GM12891 (cell line): Measurements from ENCODE around the gene FHOD1.

Source experiments
- DNase-seq: peaks from one replicate; pipeline ENCODE4 v3.0.0; 2011; ENCODE audit warnings: low spot score; ENCODE audit not compliant: insufficient read length
- FAIRE-seq: peaks from 2 replicates; lab custom pipeline; 2011; peaks lifted over from hg19 to GRCh38; lab: Jason Lieb, UNC
- PAX5 ChIP-seq: IDR thresholded peaks from 2 replicates; pipeline ENCODE4 v1.6.1; 2011; ENCODE audit warnings: low read length, moderate library complexity, mild to moderate bottlenecking; ENCODE audit not compliant: insufficient read depth, severe bottlenecking
- POLR2A ChIP-seq: IDR thresholded peaks from 2 replicates; pipeline ENCODE4 v1.6.1; 2011; ENCODE audit warnings: low read depth, low read length, control low read depth
- POLR2AphosphoS5 ChIP-seq: IDR thresholded peaks from 2 replicates; pipeline ENCODE4 v1.6.1; 2011; ENCODE audit warnings: low read depth, low read length, control low read depth
- POU2F2 ChIP-seq: IDR thresholded peaks from 2 replicates; pipeline ENCODE4 v1.6.1; 2011; ENCODE audit warnings: low read depth, mild to moderate bottlenecking, control low read depth, low read length, moderate library complexity
- SPI1 ChIP-seq: IDR thresholded peaks from 2 replicates; pipeline ENCODE4 v1.6.1; 2011; ENCODE audit warnings: low read depth, low read length, control low read depth
- TAF1 ChIP-seq: IDR thresholded peaks from 2 replicates; pipeline ENCODE4 v1.6.1; 2011; ENCODE audit warnings: low read depth, low read length, control low read depth

Gene FHOD1

DNA sequence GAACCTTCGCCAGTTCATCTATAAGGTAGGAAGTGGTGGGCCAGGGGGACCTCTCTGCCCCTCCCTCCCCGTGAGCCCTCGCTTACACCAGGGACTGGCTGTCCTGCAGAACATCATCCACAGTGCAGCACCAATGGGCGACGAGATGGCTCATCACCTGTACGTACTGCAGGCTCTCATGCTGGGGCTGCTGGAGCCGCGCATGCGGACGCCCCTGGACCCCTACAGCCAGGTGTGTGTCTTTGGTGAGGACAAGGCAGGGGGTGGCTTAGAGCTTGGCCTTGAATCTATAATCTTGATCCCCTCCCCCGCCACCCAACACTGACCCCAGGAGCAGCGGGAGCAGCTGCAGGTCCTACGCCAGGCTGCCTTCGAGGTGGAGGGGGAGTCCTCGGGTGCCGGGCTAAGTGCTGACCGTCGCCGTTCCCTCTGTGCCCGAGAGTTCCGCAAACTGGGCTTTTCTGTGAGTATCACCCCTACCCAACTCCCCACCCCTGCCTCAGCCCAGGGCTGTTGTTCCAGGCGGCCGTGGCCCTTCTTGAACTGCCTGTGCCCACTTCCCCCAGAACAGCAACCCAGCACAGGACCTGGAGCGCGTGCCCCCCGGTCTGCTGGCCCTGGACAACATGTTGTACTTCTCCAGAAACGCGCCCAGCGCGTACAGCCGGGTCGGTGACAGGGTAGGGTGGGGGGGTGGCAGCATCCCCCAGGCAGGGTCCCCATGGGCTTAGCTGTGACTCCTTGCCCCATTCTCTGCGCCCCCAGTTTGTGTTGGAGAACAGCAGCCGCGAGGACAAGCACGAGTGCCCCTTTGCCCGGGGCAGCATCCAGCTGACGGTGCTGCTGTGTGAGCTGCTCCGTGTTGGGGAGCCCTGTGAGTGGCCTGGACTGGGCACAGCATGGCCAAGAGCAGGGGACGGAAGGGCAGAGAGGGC, 45.6 kb downstream of the FHOD1 start:
- TF ChIP-seq TAF1: no peak
- no peak for TF ChIP-seq POLR2AphosphoS5
- no peak for TF ChIP-seq PAX5
- no peak for TF ChIP-seq SPI1
- TF ChIP-seq POU2F2: no peak
- no peak for TF ChIP-seq POLR2A
- DNase-seq (no peak), FAIRE-seq (no peak)

GRCh38 chr16:67200491-67200890, 46.8 kb downstream of the FHOD1 start:
- DNase-seq (no peak), FAIRE-seq (no peak)
- TF ChIP-seq TAF1: no peak
- no peak for TF ChIP-seq PAX5

DNA sequence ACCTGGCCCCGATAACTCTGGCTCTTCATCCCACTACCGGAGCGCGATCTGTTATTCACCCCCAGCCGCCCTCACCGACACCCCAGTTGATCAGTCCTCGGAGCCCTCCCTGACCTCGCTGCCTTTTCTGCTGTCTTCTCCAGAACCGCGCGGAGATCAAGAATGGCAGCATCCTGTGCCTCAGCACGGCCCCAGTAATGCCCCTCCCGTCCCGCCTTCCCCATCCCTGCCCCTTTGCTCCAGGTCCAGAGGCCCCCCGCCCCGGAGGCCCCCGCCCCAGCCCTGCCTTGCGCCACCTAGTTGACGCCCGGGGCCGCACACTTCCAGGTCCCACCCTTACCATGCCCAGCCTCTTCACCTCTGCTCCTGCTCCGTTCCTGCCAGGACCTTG, 47.5 kb downstream of the FHOD1 start:
- DNase-seq (no peak), FAIRE-seq (no peak)
- TF ChIP-seq POLR2AphosphoS5 (no peak), POLR2A (no peak), SPI1 (no peak), TAF1 (no peak), POU2F2 (no peak), PAX5 (no peak)

GRCh38 chr16:67199011-67199807, 48.1 kb downstream of the FHOD1 start, which contains the start of gene ELMO3:
TSS of gene ELMO3 (plus strand) at chr16:67199131. CDS start at chr16:67199327, 196 bp downstream.
- FAIRE-seq (peak; percentile 90), DNase-seq (no peak)
- TF ChIP-seq POLR2A: no peak
- no peak for TF ChIP-seq POLR2AphosphoS5
- TF ChIP-seq POU2F2: no peak
- no peak for TF ChIP-seq TAF1
- no peak for TF ChIP-seq SPI1

DNA sequence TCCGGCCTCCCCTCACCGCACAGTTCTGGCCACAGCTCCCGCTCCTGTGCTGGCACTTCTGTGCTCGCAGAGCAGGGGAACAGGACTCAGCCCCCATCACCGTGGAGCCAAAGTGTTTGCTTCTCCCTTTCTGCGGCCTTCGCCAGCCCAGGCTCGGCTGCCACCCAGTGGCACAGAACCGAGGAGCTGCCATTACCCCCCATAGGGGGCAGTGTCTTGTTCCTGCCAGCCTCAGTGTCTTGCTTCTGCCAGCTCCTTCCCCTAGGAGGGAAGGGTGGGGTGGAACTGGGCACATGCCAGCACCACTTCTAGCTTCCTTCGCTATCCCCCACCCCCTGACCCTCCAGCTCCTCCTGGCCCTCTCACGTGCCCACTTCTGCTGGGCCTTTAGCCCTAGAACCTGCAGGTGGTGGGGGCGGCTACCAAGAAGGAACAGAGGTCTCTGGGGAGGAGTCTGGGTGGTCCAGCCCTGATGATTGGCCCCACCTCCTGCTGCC, 49.0 kb downstream of the FHOD1 start:
- no peak for FAIRE-seq
- TF ChIP-seq SPI1 (no peak), POU2F2 (no peak), POLR2A (no peak), POLR2AphosphoS5 (no peak)
- no peak for DNase-seq

DNA sequence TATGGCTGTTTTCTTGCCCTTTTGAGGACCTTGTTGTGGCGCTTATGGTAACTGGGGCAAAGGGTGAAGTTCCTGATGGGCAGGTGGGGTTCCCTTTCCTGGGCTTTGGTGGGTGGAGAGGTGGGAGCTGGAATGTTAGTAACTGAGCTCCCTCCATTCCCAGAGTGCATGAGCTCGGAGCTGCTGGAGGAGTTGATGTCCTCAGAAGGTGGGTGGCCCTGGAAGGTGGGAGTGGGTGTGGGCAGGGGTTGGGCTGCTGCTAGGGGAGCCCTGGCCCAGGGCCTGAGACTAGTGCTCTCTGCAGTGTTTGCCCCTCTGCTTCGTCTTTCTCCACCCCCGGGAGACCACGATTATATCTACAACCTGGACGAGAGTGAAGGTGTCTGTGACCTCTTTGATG, 49.6 kb downstream of the FHOD1 start:
- TF ChIP-seq POLR2A (no peak), POLR2AphosphoS5 (0 out of 2 replicates have a peak, but pooled peaks have one; percentile 49), PAX5 (no peak), POU2F2 (no peak)
- DNase-seq (no peak), FAIRE-seq (no peak)

GRCh38 chr16:67196881-67197280, 50.4 kb downstream of the FHOD1 start:
- no peak for FAIRE-seq
- TF ChIP-seq POLR2AphosphoS5 (no peak), POLR2A (no peak), PAX5 (no peak), SPI1 (no peak), POU2F2 (no peak), TAF1 (no peak)
- DNase-seq: no peak

DNA sequence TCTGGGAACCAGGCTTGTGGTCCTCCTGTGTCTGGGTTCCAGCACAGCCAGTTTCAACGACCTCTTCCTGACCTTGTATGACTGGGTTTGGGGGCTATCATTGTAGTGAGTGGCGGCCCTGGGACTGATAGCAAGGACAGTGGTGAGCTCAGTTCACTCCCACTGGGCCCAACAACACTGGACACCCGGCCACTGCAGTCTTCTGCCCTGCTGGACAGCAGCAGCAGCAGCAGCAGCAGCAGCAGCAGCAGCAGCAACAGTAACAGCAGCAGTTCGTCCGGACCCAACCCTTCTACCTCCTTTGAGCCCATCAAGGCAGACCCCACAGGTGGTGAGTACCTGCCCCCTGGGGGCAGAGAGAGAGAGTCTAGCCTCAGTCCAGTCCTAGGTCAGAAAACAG, 51.6 kb downstream of the FHOD1 start:
- no peak for DNase-seq
- no peak for FAIRE-seq
- TF ChIP-seq PAX5 (no peak), POLR2AphosphoS5 (no peak), POU2F2 (no peak), TAF1 (no peak), SPI1 (no peak), POLR2A (no peak)

GRCh38 chr16:67194260-67194659, 53.0 kb downstream of the FHOD1 start:
- no peak for FAIRE-seq
- no peak for DNase-seq

DNA sequence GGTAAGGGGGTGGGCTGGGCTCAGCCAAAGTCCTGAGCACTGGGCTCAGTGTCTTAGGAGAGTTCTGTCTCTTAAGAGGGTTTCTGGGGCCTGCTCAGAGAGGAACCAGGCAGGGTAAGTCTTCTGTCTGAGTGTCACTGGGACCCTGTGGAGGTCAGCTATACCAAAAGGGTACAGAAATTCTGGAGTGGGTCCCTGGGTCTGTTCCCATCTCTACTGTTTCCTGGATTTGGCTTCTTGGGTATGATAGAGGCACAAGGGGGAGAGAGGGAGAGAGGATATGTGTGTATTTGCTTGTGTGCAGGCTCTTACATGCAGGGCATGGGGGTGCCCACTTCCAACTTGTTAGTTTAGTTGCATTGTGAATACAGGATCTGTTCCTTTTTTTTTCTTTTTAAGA, 53.7 kb downstream of the FHOD1 start:
- FAIRE-seq (no peak), DNase-seq (no peak)
- TF ChIP-seq POLR2AphosphoS5 (no peak), POU2F2 (no peak), PAX5 (no peak), TAF1 (no peak), SPI1 (no peak), POLR2A (no peak)

More at GRCh38 chr16:67194260-67194659, 53.0 kb downstream of the FHOD1 start:
- TF ChIP-seq PAX5 (no peak), POLR2A (no peak), POLR2AphosphoS5 (no peak), POU2F2 (no peak), SPI1 (no peak), TAF1 (no peak)
